Bronchial epithelial cell (primary cell): ENCODE data around the gene CD302. TPM values are rescaled to one million over a fixed set of nuclear protein-coding genes. Genes with fewer than 3 reads are reported as not detected.
"Not testable (repeated sequence)": the region's sequence is repeated elsewhere in the genome, so short reads cannot be mapped to it uniquely, and the experiment has no call there.

ENCODE experiments used
- DNase-seq: peaks from one replicate; pipeline ENCODE4 v3.0.0-alpha.2; 2010; ENCODE audit warnings: low read depth
- FAIRE-seq: peaks from 2 replicates; lab custom pipeline; 2011; peaks lifted over from hg19 to GRCh38; lab: Jason Lieb, UNC
- H3K27me3 ChIP-seq: 2 replicates; pipeline ENCODE4 v1.5.1; 2011; ENCODE audit warnings: low read length; ENCODE audit not compliant: control insufficient read depth, insufficient read depth
- H3K36me3 ChIP-seq: 2 replicates; pipeline ENCODE4 v1.5.1; 2011; ENCODE audit warnings: low read length; ENCODE audit not compliant: control insufficient read depth, insufficient read depth
- H3K4me3 ChIP-seq: 2 replicates; pipeline ENCODE4 v1.5.1; 2011; ENCODE audit warnings: mild to moderate bottlenecking, low read depth, low read length, control low read depth
- total RNA-seq: library from RNA; depleted of rRNA; stranded (reverse); fragments of >200 nt; gene quantifications from 2 replicates; pipeline ENCODE4 v1.2.1, GENCODE V29; 2014
- TF ChIP-seq, protein P1 (sequence below): IDR thresholded peaks from 2 replicates; pipeline ENCODE4 v1.5.1; 2011; ENCODE audit warnings: mild to moderate bottlenecking, moderate library complexity, low read length, control low read depth, inconsistent platforms; ENCODE audit not compliant: insufficient read depth, severe bottlenecking

Gene CD302
- total RNA-seq, 1 donor from 2014 or later: 0.26 TPM

GRCh38 chr2:159792036-159792435 lies 6.0 kb downstream of the CD302 start:
- TF ChIP-seq, protein P1, sequence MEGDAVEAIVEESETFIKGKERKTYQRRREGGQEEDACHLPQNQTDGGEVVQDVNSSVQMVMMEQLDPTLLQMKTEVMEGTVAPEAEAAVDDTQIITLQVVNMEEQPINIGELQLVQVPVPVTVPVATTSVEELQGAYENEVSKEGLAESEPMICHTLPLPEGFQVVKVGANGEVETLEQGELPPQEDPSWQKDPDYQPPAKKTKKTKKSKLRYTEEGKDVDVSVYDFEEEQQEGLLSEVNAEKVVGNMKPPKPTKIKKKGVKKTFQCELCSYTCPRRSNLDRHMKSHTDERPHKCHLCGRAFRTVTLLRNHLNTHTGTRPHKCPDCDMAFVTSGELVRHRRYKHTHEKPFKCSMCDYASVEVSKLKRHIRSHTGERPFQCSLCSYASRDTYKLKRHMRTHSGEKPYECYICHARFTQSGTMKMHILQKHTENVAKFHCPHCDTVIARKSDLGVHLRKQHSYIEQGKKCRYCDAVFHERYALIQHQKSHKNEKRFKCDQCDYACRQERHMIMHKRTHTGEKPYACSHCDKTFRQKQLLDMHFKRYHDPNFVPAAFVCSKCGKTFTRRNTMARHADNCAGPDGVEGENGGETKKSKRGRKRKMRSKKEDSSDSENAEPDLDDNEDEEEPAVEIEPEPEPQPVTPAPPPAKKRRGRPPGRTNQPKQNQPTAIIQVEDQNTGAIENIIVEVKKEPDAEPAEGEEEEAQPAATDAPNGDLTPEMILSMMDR: no peak
- no peak overlapping the region for H3K4me3 ChIP-seq
- H3K36me3 ChIP-seq: no peaks in the 10 kb centered on the region
- FAIRE-seq (no peak), DNase-seq (no peak)
- H3K27me3 ChIP-seq: no peaks in the 10 kb centered on the region

- TF ChIP-seq, protein P1: no peak
Measured at GRCh38 chr2:159790323-159790722, 7.7 kb downstream of the CD302 start.

DNA sequence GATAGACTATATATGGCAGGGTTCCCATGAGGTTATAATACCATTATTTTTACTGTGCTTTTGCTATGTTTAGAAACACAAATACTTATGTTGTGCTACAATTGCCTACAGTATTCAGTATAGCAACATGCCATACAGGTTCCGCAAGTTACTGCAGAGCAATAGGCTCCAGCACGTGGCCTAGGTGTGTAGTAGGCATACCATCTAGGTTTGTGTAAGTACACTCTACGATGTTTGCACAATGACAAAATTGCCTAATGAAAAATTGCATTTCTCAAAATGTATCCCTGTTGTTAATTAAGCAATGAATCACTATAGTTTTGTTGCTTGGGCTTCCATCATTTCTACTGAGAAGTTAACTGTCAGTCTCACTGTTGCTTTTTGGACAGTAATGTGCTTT lies 9.8 kb downstream of the CD302 start:
- peak; percentile 89 for DNase-seq
- TF ChIP-seq, protein P1: no peak
- Histone ChIP-seq H3K36me3 (no peaks in the 10 kb centered on the region), H3K27me3 (no peaks in the 10 kb centered on the region), H3K4me3 (no peak overlapping the region)
- FAIRE-seq: peak; percentile 96

More at GRCh38 chr2:159790323-159790722, 7.7 kb downstream of the CD302 start:
- FAIRE-seq (no peak), DNase-seq (no peak)
- H3K4me3 ChIP-seq: no peak overlapping the region
- no peaks in the 10 kb centered on the region for H3K27me3 ChIP-seq
- H3K36me3 ChIP-seq: no peaks in the 10 kb centered on the region

GRCh38 chr2:159787647-159788046 lies 10.4 kb downstream of the CD302 start:
- H3K27me3 ChIP-seq, DNase-seq, FAIRE-seq, H3K36me3 ChIP-seq, H3K4me3 ChIP-seq: not testable (repeated sequence)

GRCh38 chr2:159786938-159787337 lies 11.1 kb downstream of the CD302 start:
- TF ChIP-seq, protein P1: no peak
- Histone ChIP-seq H3K4me3 (no peak overlapping the region), H3K27me3 (no peaks in the 10 kb centered on the region), H3K36me3 (no peaks in the 10 kb centered on the region)
- DNase-seq (no peak), FAIRE-seq (no peak)

DNA sequence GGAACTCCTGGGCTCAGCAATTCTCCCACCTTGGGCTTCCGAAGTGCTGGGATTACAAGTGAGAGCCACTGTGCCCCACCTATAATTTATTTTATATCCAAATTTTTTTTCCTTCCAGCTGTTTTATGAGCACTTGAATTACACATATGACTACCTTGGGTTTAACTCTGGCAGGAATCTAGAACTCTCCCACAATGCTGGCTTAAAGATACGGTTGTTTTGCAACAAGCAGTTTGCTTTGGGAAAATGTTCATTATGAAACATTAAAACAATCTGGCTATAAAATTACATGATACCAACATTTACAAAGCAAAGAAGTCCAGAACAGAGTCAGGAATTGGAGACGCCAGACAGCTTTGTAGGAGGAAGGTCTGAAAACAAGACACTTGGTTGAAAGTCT lies 12.8 kb downstream of the CD302 start:
- H3K36me3 ChIP-seq: no peaks in the 10 kb centered on the region
- no peak overlapping the region for H3K4me3 ChIP-seq
- FAIRE-seq (no peak), DNase-seq (no peak)
- TF ChIP-seq, protein P1: no peak
- no peaks in the 10 kb centered on the region for H3K27me3 ChIP-seq

DNA sequence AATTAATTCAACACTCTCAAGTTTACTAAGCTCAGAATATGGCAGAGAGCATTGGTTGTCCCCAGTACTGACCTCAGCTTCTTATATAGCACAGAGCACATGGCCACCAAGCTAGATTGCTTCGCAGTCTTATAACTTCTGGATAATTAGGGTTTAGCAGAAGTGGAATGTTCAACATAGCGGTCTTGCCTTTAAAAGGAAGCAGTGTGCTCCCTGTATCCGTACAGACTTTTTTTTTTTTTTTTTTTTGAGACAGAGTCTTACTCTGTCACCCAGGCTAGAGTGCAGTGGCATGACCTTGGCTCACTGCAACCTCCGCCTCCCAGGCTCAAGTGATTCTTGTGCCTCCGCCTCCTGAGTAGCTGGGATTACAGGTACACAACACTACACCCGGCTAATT lies 13.3 kb downstream of the CD302 start:
- H3K36me3 ChIP-seq, FAIRE-seq, H3K27me3 ChIP-seq, H3K4me3 ChIP-seq, DNase-seq: not testable (repeated sequence)
